ENCODE results near the gene LYPD6B.

LYPD6B gene

DNA sequence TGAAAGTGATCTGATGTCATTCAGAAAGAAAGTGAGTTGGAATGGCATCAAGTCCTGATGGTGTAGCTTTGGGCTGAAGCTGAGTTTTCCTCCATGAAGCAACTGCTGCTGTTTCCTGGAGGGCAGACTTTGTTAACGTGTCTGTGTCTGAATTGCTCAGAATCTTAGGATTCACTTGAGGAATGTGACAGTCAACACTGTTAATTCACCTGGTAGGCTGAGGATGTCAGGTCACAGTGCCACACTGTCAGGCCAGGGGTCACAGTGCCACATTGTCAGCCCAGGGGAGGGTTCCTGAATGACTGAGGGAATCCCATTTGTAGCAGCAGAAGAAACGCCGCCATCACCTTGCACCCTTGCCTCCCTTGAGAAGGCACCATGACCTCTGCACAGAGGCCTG, 39.4 kb downstream of the LYPD6B start:
- DNase-seq, result no peak

DNA sequence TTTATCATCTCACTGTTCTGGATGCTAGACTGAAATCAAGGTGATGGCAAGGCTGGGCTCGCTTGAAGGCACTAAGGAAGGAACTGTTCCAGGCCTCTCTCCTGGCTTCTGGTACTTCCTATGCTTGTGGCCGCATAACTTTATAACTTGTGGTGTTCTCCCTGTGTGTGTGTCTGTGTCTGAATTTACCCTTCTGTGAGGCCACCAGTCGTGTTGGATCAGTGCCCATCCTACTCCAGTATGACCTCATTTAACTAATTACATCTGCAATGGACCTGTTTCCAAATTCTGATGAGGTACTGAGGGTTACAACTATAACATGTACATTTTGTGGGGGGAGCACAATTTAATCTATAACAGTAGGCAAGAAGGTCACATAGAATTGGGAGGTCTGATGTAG, 41.6 kb downstream of the LYPD6B start:
- no peak for DNase-seq

DNA sequence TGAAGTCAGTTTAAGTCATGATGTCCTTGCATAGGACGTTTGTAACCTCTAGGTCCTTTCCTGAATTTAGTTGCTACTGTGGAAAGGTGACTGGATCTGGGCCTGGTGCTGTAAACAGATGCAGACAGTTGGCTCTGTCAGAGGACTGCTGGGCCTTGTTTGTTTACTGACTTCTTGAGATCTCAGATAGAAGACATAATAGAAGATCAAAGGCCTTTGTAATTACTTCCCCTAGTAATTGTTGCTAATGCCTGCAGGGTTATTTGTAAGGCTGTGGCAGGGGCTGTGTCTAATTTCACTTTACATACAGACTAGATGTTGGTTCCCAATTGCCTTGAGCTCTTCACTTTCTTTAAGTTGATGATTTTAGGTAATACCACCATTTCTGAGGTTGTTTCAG, 42.5 kb downstream of the LYPD6B start:
- no peak for DNase-seq

DNA sequence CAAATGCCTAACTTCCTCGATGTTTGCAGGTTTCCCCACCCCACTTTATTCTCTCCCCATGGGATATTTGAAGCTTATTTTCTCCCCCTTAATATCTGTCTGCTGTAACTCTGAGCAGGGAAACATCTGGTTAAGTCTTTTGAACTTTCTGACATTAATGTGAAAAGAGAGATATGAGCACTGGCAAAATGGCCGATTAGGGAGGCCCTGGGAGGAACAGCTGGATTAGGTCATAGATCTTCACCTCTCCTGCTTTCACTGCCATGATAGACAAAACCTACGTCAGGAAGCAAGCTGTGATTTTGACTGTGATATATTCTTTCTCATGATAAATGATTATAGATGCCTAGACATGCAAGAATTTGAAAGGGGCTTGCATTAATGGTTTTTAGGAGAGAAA, 43.6 kb downstream of the LYPD6B start:
- no peak for DNase-seq

DNA sequence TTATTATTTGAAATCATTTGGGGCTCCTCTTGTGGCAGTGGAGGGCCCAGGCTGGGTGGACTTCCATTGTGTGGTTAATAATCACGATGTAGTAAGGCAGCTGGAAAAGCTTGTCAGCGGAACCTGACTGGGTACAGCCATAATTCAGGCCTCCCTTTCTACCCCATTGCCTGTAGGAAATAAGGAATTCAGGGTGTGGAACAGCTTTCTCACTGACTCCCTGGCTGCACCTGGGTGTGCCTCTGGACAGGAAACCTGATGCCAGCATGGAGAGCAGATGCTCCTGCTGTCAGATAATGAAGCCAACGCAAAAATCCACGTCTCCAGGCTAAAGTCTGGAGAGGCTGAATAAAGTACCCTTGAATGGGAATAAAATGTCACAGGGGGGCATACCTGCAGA, 44.2 kb downstream of the LYPD6B start:
- no peak for DNase-seq

DNA sequence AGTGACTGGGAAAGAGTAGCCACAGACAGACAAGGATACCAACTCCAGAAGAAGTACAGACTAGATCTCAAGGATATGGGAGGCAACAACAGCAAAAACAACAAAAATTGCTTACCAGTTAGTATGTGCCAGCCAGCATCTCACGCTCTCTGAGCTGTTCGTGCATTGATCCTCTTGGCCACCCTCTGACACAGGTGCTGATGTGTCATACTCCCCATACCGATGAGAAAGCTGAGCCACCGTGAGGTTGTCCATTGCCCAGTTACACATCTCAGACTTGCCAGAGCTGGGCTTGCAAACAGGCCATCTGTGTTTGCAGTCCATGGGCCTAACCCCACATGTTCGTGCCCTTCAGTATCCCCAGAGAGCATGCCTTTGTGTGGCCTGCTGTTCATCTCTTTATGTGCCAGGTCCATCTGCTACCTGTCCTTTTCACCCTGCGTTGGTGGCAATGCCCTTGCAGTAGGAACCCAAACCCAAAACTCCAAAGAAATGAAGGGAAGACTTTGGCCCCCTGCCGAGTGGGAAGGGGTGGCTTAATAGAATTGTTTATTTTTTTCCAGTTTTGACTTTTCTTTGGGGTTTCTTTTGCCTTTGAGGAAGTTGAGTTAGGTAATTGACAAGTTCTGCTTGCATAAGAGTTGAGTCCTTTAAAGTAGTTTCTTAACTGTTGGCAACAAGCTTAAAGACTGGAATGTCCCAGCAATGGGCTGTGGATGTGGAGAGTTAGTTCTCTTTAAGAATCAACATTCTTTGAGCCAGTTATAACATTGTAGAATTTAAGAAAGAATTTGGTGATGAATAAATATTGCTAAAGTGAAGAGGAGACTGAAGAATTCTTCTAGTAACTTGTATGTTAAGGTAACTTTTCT, 46.7 kb downstream of the LYPD6B start:
- no peak for DNase-seq

DNA sequence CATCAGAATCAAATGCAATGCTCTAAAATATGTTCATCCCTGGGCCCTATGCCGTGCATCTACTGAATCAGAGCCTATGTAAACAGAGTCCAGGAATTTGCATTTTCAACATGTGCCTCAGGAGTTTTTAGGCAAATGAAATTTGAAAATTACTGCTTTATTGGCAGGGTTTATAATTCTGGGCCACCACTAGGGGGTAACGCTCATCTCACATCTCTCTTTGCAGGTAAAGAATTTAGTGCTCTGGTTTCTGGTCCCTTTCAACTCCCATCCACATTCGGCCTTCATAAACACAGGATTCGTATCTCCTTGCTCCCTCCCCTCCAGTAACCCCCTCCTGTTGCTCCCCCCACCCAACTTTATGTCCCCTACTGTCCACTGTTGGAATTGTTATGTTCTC, 49.3 kb downstream of the LYPD6B start:
- no peak for DNase-seq

DNA sequence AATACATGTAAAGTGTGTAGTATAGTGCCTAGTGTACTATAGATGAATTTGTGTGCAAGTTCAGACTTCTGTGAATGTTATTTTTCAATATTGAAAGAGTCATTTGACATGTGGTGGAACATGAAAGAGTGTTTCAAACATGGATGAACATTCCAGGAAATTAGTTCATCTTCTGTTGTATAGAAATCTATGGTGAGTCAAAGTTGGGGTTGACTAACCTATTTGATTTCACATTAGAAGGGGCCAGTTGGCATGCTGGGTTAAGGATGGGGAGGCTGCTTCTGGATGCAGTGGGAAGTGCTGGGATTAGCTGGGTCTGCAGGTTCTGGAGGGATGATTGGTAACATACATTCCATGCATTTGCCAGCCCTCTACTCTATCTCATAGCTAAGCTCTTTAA, 50.6 kb downstream of the LYPD6B start:
- DNase-seq, result no peak

DNA sequence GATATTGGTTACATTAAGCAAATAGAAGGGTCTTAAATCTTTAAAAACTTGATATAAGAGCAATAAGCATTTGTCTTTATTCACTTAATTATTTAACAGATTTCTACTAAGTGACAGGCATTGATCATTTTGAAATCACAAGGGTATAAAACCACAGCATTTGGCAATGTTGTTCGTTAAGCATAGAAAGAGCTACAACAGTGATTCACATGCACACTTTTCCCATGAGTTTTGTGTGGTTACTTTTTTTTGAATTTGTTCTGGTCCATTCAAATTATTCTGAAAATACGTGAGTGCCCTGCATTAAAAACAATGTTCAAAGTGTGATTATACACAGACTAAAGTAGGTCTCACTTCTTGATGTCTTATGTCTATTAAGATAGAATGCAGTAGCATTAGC, 52.2 kb downstream of the LYPD6B start:
- no peak for DNase-seq

DNA sequence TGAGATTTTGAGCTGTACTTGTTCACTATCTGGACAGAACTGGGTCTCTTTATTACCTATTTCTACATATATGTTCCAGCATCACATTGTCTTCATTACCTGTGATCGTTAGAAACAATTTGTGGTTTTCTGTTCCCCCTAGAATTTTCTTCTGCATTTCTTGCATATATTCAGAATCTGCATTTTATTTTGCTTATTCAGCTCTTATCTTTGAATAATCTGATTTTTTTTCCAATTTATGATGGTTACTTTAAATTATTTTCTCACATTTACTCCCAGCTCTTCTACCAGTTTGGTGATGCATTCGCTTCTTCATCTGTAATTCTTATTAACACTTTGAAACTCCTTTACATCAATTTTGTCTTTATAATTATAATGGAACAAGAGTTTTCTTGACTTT, 55.1 kb downstream of the LYPD6B start:
- DNase-seq, result no peak

DNA sequence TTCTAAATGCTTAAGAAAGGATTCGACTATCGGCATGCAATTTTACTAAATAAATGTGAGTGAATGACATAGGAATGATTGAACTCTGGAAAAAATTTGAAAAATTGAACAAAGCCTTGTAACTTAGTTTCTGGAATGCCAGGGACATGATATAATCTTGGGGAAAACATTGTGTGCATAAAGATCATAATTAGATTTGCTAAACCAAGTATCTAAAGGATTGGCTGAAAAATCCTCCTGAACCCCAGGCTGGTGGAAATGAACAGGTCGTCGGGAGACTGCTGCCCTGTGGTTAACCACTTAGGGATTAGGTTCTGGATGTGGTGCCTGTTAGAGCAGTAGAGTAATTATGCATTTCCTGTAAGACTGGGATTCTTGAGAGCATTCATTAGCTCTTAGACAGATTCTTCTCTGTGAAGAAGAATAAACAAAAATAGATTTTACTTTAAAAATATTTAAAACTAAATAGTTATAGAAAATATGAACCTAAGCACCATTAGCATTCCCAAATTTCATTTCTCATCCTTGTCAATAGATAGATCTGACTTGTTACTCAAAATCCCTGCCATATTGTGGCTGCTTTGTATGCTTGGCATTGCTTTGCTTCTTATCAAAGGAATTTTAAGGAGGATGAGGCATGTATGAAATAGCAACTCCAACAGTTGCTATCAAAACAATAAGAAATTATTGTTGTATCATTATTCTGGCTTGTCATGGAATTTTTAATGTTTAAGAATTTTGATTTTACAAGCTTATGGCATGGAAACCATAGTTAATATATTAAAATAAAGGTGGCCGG, 55.9 kb downstream of the LYPD6B start:
- DNase-seq, result no peak

DNA sequence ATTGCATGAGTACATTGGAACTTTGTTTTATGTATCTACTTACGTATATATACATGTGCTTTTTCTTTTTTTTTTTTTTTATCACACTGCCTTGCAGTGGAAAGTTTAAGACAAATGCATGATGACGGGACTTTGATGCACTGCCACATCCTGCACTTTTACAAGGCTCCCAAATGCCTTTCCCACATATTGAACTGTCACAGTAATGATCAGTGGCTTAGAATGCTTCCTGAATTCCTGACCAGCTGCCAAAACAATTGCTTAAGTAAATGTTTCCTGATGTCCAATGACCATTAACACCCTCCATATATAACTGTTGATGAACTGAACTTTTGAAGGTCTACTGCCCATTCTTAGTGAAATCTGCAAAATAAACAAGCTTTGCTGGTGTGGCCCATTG, 60.2 kb downstream of the LYPD6B start:
- no peak for DNase-seq

DNA sequence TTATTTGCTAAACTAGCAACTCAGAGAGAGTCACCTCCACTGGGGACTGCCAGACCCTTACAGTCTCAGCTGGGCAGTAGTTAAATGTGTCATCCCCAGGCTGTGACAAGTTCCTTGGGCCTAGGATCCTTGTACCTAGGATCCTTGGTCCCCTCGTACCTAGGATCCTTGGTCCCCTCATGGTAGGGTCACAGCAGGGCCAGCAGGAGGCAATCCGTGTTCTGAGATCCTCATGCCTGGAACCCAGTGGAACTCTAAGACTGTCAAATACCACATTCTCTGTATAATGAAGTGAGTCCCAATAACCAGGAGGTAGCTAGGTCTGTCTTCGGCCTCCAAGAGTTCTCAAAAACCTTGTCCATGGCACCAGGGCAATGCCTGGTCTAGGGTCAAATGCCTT, 60.8 kb downstream of the LYPD6B start:
- no peak for DNase-seq

DNA sequence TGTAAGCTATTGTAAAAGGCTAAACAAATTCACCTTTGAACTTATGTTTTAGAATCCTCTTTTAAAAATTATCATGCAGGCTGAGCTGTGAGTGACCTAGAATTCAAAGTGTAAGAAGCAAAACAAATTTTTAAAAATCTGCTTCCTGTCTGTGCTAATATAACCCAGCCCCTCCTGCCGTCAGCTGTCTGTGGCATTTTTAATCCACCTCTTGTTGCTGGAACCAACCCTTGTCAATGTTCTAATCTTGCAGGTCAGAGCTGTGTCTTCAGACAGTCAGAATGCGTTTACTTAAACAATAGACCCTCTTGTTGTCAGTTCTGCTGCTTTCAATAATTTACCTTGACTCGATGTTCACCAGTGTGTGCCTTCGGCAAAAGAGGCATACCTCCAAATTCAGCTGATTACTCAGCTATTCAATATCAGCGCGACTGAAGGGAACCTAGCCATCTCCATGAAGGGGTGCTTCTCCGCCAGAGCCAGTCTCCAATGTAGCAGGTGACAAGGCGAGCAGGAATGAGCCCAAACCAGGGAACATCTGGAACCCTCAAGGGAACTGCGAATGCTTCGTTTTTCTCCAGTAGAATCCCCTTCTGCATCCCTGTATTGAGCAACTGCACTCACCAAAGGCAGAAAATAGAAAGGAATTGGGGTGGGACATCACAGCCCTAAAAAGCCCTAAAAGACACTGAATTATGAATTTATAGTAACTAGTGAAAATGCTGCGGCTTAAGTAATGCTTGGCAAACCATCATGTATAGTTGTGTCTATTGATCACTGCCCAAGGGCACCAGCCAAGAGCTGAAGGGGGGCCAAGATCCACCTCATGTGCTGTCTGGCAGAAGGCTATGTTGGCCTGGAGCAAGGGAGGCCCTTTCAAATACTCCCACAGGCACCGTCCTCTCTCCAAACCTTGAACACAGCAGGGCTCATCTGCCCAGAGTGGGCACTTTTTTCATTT, 62.5 kb downstream of the LYPD6B start:
- DNase-seq, result no peak

DNA sequence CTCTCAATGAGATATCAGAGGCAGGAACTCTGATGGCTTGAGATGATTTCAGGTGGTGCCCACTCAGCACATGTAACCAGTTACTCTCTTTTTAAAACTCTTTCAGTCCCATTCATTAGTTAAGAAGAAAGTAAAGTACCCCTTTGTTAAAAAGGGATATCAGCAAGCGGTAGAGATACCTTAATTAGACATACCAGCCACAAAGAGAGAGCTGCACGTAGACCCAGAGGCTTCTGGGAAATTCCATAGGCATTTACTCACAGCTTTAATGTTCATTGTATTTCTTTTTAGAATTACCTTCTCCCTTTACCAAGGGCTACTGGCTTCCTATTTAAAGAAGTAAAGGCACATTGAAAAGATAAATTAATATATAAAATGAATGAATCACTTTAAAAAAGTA, 63.3 kb downstream of the LYPD6B start:
- no peak for DNase-seq

DNA sequence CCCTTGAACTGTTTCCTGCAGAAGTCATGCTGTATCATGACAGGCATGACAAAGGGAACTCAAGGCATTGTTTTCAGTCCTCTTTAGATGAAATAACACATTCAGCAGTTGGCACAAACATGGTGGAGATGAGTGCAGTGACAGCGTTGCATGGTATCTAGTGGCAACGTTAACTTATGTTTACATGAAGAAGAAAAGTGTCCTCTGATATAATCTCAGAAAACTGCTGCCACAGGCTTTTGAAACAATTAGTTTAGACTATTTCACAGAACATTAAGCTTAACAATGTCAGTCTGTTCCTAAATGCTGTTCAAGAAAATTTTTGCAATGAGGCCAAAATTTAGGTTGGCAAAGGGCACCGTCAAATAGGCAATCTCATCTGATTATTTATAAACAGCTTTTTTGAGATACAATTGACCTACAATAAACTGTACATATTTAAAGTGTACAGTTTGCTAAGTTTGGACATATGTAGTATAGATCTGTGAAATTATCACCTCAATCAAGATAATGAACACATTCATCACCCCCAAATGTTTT, 64.7 kb downstream of the LYPD6B start:
- no peak for DNase-seq

DNA sequence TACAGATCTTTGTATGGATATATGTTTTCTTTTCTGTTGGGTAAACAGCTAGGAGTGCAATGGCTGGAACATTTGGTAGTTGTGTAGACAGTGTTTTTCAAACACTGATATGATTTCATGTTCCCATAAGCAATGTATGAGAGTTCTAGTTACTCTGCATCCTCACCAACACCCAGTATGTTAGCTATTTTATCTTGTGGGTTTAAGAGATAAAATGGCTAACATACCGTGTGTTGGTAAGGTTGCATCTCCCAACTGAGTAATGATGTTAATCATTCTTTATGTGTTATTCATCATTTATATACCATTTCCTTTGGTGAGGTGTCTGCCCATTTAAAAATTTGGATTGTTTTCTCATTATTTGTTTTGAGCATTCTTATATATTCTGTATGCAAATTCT, 65.7 kb downstream of the LYPD6B start:
- no peak for DNase-seq

DNA sequence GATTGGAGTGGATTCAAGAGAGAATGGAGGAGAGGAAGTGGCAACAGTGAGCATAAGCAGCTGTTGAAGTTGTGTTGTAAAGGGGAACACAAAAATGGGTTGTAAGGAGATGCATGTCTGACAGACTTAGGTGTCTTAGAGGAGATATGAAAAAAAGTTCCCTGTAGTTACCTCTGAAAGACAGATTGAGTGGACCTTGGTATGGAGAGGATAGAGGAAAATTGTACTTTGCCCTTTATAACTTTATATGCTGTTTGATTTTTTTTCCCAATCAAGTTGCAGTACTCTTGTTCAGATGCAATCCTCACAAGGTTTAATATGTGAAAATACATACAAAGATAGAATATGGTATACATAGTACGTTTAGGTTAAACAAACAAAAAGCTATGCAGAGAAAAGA, 73.6 kb downstream of the LYPD6B start:
- DNase-seq, result no peak

DNA sequence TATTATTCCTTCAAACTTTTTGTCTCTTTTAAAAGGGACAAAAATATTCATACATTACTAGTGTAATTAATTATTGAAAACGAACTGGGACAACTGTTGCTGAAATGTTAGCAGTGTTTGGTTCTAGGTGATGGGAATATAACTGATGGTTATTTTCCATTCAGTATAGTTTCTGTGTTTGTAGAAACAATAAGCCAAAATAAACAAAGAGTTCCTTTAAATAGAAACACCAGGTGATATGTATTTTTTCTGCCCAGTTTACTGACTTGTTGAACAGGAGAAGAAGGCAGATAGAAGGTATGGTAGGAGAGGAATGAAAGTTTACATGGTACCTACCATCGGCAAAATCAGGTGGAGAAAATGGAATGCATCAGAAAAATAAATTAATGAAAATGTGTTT, 74.2 kb downstream of the LYPD6B start:
- no peak for DNase-seq

DNA sequence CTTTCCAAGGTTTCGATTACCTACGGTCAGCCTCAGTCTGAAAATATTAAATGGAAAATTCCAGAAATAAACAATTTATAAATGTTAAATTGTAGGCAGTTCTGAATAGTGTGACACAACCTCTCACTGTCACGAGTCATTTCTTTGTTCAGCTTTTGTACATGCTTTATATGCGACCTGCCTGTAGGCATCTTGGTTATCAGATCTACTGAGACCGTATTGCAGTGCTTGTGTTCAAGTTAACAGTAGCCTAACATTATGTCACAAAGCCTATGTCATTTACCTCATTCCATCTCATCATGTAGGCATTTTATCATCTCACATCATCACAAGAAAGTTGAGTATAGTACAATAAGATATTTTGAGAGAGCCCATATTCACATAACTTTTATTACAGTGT, 77.3 kb downstream of the LYPD6B start:
- no peak for DNase-seq

DNA sequence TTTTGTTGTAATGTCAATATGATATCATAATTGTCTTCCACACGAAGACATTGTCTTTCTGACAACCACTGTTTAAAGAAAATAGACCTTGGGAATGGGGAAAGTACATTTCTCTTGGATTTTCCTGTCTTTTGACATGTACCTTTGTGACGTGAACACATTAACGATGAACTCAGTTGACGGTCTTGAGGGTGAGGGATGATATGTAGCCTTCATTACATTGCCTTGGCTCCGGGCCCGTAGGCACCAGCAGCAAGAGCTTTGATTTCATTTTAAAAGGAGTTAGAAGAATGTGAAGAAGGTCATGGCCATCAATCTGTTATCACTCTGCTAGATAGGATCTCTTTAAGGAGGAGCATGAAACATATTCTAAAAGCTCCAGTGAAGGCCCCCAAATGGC, 80.9 kb downstream of the LYPD6B start:
- no peak for DNase-seq

DNA sequence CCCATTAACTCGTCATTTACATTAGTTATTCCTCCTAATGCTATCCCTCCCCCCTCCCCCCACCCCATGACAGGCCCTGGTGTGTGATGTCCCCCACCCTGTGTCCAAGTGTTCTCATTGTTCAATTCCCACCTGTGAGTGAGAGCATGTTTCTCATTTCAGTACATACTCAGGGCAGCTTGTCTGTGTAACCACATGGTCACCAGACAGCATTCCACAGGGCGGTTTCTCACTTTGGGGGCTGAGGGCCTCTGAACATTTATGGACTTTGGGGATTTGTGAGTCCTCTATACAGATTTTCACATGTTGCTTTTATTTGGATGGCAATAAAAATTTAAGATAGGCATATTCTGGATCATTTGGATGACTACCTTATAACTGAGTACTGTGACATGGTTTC, 84.0 kb downstream of the LYPD6B start:
- DNase-seq, result no peak
